ENCODE data around the gene SLC37A4. TPM values are rescaled to one million over a fixed set of nuclear protein-coding genes. Genes with fewer than 3 reads are reported as not detected.
"Not testable (repeated sequence)": the region's sequence is repeated elsewhere in the genome, so short reads cannot be mapped to it uniquely, and the experiment has no call there.

The SLC37A4 gene
- total RNA-seq, 1 donor from 2014 or later: 155 TPM

- peak; percentile 87 for ATAC-seq
- DNase-seq (ENCODE audit: low spot score): peak; percentile 95
Observed at GRCh38 chr11:119018074-119018938, 12.4 kb downstream of the SLC37A4 start, which contains the start of the genes RPS25 and TRAPPC4. RPS25 (minus strand) TSS chr11:119018343; CDS start chr11:119018284, 59 bp downstream. TRAPPC4 (plus strand) TSS chr11:119018766; CDS start chr11:119018796, 30 bp downstream.

DNA sequence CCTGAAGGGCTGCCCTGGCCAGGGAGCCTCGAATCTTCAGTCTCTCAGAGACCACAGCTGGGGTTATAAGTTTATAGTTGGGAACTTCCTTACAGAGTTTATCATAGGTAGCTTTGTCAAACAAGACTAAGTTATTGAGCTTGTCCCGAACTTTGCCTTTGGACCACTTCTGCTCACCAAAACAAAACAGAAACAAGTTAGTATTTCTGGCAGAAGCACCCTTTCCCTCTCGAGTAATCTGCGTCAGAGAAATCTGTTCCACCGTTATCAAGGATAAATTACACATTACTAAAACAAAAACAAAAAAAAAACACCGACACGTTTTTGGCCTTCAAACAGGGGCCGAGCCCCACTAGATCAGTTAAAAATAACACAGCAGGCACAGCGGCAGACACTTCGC lies 13.3 kb downstream of the SLC37A4 start:
- DNase-seq (ENCODE audit: low spot score); ATAC-seq: not testable (repeated sequence)

GRCh38 chr11:119016216-119017009 lies 14.3 kb downstream of the SLC37A4 start:
- DNase-seq (ENCODE audit: low spot score): no peak
- no peak for ATAC-seq

- ATAC-seq (no peak), DNase-seq (ENCODE audit: low spot score) (no peak)
Observed at GRCh38 chr11:119015054-119015611, 15.5 kb downstream of the SLC37A4 start.

- DNase-seq (ENCODE audit: low spot score) (no peak), ATAC-seq (no peak)
Observed at GRCh38 chr11:119014209-119014924, 16.3 kb downstream of the SLC37A4 start.

DNA sequence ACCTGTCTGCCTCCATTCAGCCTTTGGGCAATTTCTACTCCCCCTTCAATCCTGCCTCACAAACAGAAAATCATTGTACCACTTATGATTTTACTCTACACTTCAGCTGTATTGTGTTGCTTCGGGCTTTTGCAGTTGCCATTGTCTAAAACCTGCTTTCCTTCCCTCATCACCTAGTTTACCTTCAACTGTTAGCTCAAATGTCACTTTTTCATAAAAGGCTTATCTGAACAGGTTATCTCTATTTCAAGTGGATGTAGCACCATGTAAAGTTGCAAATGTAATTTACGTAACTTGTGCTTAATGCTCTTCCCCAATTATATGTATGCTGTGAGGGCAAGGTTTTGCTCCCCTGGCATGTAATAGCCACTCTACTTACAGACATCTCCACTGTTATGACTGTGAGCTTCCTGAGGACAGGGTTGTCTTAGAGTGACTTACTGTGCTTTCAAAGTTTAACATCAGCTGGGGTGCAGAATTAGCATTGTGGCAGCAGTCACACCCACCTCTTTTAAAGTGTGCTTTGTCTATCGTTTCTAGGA lies 18.0 kb downstream of the SLC37A4 start:
- ATAC-seq (no peak), DNase-seq (ENCODE audit: low spot score) (no peak)

GRCh38 chr11:119011476-119012053 lies 19.1 kb downstream of the SLC37A4 start:
- ATAC-seq: peak; percentile 91

DNA sequence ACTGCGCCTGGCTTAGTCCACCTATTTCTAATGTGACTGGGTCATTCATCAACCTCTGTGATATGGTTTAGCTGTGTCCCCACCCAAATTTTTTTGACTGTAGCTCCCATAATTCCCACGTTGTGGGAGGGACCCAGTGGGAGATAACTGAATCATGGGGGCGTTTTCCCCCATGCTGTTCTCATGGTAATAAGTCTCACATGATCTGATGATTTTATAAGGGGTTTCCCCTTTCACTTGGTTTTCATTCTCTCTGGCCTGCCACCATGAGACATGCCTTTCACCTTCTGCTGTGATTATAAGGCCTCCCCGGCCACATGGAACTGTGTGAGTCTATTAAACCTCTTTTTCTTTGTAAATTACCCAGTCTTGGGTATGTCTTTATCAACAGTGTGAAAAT lies 24.0 kb downstream of the SLC37A4 start:
- no peak for ATAC-seq
- no peak for DNase-seq (ENCODE audit: low spot score)

More at GRCh38 chr11:119011476-119012053, 19.1 kb downstream of the SLC37A4 start:
- peak; percentile 66 for DNase-seq (ENCODE audit: low spot score)

DNA sequence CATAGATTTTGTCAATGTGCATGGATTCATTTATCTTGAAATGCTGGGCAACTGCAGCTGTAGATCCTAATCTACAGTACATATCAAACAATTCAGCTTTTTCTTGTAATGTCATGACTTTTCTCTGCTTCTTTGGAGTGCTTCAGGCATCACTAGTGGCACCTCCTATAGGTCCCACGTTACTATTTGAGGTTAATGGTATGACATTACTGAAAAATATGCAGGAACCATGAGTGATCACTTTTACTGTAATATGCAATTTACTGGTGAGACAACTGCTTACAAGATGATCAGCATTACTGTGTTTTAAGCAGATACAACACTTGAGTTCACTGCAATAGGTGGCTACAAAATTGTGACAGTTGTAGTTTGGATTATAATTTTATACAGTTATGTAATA lies 29.8 kb downstream of the SLC37A4 start:
- no peak for ATAC-seq
- no peak for DNase-seq (ENCODE audit: low spot score)

DNA sequence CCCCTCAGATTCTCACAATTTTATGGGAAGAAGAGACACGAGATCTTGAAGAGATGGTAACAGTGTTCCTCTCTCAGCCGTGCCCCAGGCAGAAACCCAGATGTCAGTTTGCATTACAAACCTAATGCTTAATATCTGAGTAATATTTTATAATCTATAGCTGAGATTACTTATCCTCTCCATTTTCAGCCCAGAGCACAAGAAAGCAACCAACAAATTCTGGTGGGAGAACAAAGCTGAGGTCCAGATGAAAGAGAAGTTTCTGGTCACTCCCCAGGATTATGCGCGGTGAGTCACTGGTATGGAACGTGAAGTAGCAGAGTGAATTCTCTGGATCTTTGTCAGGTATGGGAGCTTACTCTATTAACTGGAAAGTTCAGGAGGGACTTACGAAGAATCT lies 31.9 kb downstream of the SLC37A4 start:
- ATAC-seq (no peak), DNase-seq (ENCODE audit: low spot score) (no peak)

DNA sequence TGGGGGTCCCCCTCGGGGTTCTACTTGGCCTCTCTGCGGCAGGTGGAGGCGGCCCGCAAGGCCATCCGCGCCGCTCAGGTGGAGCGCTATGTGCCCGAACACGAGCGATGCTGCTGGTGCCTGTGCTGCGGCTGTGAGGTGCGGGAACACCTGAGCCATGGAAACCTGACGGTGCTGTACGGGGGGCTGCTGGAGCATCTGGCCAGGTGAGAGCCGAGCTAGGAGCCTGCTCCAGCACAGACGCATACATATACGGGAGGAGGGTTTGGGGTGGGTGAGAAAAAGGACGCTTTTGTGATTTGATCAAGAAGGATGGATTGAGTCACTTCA lies 32.3 kb downstream of the SLC37A4 start:
- DNase-seq (ENCODE audit: low spot score) (no peak), ATAC-seq (peak; percentile 28)

DNA sequence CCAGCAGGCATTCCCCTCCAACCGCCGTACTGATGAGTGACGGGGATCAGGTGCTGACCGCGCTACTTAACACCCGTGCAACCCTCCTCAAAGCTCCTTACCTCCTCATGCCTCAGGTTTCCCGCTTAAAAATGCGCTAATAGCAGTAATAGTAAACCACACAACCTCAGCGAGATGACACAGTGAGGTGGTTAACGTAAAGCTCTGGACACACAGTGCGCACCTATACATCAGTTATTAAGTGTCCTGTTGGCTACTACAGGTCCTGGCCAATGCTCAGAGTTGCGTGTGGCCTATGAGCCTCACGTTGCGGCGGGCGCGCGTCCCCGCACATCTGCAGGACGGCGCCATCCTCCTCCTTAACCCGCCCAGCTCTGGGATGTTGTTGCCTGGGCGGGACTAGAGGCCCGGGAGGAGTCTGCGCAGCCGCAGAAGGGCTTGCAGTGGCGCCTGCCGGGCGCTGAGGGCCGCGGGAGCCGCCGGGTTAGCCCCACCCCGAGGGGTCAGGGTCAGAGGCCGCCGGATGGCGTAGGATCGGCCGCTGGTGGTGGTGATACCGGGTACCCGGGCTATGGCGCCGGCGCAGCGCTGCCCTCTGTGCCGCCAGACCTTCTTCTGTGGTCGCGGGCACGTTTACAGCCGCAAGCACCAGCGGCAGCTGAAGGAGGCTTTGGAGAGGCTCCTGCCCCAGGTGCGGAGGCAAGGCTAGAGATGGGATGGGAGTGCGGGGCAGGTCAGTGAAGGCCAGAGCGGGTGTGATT lies 32.9 kb downstream of the SLC37A4 start, which contains the start of gene CENATAC:
TSS of gene CENATAC (plus strand) at position 512 of the 761 bp plus-strand sequence. CDS start at position 572, 60 bp downstream.
- ATAC-seq: peak; percentile 99
- peak; percentile 97 for DNase-seq (ENCODE audit: low spot score)

DNA sequence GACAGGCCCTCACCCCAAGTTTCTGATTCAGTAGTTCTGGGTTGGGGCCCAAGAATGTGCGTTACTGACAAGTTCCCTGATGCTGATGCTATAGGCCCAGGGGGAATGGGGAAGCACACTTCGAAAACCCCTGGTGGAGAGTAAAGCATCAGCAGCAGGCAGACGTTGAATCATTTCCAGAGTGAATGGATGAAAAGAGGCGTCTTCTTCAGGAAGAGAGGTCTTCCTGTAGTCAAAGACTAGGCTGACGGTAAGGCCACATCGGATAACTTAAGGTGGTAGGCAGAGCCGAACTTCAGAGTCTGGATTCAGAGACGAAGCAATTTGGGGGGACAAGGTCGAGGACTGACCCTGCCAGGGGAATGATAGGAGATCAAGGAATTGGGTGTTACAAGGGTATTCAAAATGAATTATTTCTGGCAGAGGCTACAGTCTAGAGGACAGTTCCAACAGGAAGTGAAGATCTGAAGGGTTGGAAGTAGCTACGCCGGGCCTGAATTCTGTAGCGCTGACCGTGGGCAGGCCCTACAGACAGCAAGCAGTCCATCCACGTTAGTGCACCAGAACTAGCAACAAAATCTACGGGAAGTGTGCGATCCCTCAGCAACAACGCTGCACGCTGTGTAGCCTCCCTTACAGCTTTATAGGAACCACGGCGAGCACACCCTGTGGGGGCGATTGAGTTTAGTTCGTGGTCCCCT lies 33.6 kb downstream of the SLC37A4 start:
- DNase-seq (ENCODE audit: low spot score): no peak
- ATAC-seq: peak; percentile 17

GRCh38 chr11:118991486-118992038 lies 39.1 kb downstream of the SLC37A4 start:
- DNase-seq (ENCODE audit: low spot score); ATAC-seq: not testable (repeated sequence)

GRCh38 chr11:118988280-118988679 lies 42.4 kb downstream of the SLC37A4 start:
- ATAC-seq (no peak), DNase-seq (ENCODE audit: low spot score) (no peak)

- ATAC-seq (no peak), DNase-seq (ENCODE audit: low spot score) (no peak)
Observed at GRCh38 chr11:118984825-118985224, 45.9 kb downstream of the SLC37A4 start.

DNA sequence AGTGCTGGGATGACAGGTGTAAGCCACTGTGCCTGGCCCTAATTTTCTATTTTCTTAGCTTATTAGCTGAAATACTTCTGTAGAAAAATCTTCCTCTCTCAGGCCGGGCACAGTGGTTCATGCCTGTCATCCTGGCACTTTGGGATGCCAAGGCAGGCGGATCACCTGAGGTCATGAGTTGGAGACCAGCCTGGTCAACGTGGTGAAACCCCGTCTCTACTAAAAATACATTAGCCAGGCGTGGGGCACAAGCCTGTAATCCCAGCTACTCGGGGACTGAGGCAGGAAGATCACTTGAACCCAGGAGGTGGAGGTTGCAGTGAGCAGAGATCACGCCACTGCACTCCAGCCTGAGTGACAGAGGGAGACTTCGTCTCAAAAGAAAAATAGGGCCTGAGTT lies 46.3 kb downstream of the SLC37A4 start:
- ATAC-seq; DNase-seq (ENCODE audit: low spot score): not testable (repeated sequence)

DNA sequence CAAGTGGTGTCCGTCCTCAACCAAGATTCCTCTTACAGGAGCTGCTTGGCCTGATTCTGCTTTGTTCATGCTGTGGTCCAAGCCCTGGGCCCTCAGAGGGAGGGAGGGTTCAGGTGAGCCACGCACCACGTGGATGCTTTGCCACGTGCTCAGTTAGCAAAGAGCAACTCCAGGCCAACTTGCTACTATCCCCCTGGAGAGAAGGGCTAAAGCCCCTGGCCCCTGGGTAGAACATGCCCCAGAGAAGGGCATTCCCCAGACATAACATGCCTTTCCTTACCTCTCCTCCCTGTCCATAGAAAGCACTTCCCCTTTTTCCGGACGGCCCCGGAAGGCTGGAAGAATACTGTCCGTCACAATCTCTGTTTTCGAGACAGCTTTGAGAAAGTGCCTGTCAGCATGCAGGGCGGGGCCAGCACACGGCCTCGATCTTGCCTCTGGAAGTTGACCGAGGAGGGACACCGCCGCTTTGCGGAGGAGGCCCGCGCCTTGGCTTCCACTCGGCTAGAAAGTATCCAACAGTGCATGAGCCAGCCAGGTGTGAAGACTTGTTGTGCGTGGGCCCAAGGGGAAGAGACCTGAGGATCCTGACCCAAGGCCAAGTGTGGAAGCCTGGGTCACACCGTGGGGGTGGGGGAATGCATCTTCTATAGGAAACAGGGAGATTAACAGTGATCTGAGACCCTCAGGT lies 50.3 kb downstream of the SLC37A4 start:
- ATAC-seq: peak; percentile 40
- no peak for DNase-seq (ENCODE audit: low spot score)

All from left lobe of liver (tissue), 2 donors.